SU-DHL-6 (cell line): Measurements from ENCODE around the gene ARF6.

ENCODE experiments used
- EZH2phosphoT487 ChIP-seq: fragments of 200-600 bp; sonication (generic), shearing (Covaris generic); conservative IDR thresholded peaks from 2 replicates; pipeline ENCODE4 v1.6.1; 2018; ENCODE audit warnings: mild to moderate bottlenecking, antibody characterized with exemption, low read length, moderate library complexity, mixed read lengths
- TF ChIP-seq, protein P1 (sequence below): fragments of 200-600 bp; sonication (generic); IDR thresholded peaks from one replicate; pipeline ENCODE4 v1.5.1; 2017; ENCODE audit warnings: antibody characterized with exemption, mild to moderate bottlenecking, low read length, moderate library complexity; ENCODE audit not compliant: insufficient read depth, poor library complexity, severe bottlenecking

DNA sequence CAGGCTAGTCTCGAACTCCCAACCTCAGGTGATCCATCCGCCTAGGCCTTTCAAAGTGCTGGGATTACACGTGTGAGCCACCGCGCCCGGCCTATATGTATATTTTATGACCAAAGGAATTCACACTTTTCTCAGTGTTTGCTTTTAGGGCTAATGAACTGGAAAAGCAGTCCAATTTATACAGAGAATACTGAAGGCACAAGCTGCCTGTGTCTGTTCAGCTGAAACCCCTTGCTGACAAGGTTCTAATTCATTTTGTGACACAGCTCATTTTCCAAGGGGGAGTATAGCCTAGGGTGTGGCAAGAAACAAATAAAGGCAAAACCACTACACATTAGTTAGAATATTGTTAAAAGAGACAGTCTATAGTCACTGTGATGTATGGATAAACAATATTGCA is 22.0 kb upstream of the ARF6 start:
- TF ChIP-seq, protein P1, sequence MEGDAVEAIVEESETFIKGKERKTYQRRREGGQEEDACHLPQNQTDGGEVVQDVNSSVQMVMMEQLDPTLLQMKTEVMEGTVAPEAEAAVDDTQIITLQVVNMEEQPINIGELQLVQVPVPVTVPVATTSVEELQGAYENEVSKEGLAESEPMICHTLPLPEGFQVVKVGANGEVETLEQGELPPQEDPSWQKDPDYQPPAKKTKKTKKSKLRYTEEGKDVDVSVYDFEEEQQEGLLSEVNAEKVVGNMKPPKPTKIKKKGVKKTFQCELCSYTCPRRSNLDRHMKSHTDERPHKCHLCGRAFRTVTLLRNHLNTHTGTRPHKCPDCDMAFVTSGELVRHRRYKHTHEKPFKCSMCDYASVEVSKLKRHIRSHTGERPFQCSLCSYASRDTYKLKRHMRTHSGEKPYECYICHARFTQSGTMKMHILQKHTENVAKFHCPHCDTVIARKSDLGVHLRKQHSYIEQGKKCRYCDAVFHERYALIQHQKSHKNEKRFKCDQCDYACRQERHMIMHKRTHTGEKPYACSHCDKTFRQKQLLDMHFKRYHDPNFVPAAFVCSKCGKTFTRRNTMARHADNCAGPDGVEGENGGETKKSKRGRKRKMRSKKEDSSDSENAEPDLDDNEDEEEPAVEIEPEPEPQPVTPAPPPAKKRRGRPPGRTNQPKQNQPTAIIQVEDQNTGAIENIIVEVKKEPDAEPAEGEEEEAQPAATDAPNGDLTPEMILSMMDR = no peak
- TF ChIP-seq EZH2phosphoT487 = no peak
